Bronchial smooth muscle cell (primary cell): ENCODE measurements around the gene SNAI3. TPM values are rescaled to one million over a fixed set of nuclear protein-coding genes. Genes with fewer than 3 reads are reported as not detected.

ENCODE experiments used
- total RNA-seq: library from RNA; depleted of rRNA; stranded (reverse); fragments of >200 nt; gene quantifications from 2 replicates; pipeline ENCODE4 v1.2.1, GENCODE V29; 2014

Gene SNAI3
- under 0.01 TPM in 1 of 2 replicates, not detected in the other for total RNA-seq

GRCh38 chr16:88686439-88687253 is at the start of gene SNAI3:
SNAI3 (minus strand) TSS chr16:88686507; CDS start chr16:88686406, 101 bp downstream.

GRCh38 chr16:88706229-88706964 is 20.1 kb upstream of the SNAI3 start, which contains the start of the genes CTU2 and RNF166:
CTU2 (plus strand) TSS chr16:88706503; CDS start chr16:88706531, 28 bp downstream.
RNF166 (minus strand) TSS chr16:88706408; CDS start chr16:88706325, 83 bp downstream.

GRCh38 chr16:88662843-88663606 is 23.3 kb downstream of the SNAI3 start, which contains the start of gene MVD:
MVD (minus strand) TSS chr16:88663091; CDS start chr16:88663080, 11 bp downstream.

GRCh38 chr16:88650749-88651275 is 35.5 kb downstream of the SNAI3 start, which contains the start of gene CYBA:
CYBA (minus strand) TSS chr16:88651053; CDS start chr16:88651013, 40 bp downstream.

GRCh38 chr16:88638323-88639230 is 47.7 kb downstream of the SNAI3 start, which contains the start of gene IL17C:
IL17C (plus strand) TSS chr16:88638572; CDS start chr16:88638642, 70 bp downstream.

Other genes with a start within 250 kb of the SNAI3 start
- gene ZFPM1, start 233.2 kb downstream of the SNAI3 start, total RNA-seq = 1.0 and 1.9 TPM in 2 replicates
- 9.4 and 10.2 TPM in 2 replicates for gene ZC3H18, start 116.1 kb downstream of the SNAI3 start, total RNA-seq
- gene IL17C, start 47.9 kb downstream of the SNAI3 start, total RNA-seq = 0.09 TPM in 1 of 2 replicates, not detected in the other
- 192 and 434 TPM in 2 replicates for gene CYBA, start 35.5 kb downstream of the SNAI3 start, total RNA-seq
- 59.0 and 67.1 TPM in 2 replicates for gene MVD, start 23.4 kb downstream of the SNAI3 start, total RNA-seq
- gene RNF166, start 19.9 kb upstream of the SNAI3 start, total RNA-seq = 5.7 and 10.2 TPM in 2 replicates
- gene CTU2, start 20.0 kb upstream of the SNAI3 start, total RNA-seq = 11.0 and 11.3 TPM in 2 replicates
- 116 and 117 TPM in 2 replicates for gene PIEZO1, start 98.7 kb upstream of the SNAI3 start, total RNA-seq
- 1.5 and 1.9 TPM in 2 replicates for gene CDT1, start 117.3 kb upstream of the SNAI3 start, total RNA-seq
- gene APRT, start 125.4 kb upstream of the SNAI3 start, total RNA-seq = 40.3 and 72.3 TPM in 2 replicates
- gene GALNS, start 170.4 kb upstream of the SNAI3 start, total RNA-seq = 14.3 and 18.0 TPM in 2 replicates
- gene TRAPPC2L, start 170.6 kb upstream of the SNAI3 start, total RNA-seq = 70.5 and 88.1 TPM in 2 replicates
- gene PABPN1L, start 180.2 kb upstream of the SNAI3 start, total RNA-seq = not detected in 2 replicates